ENCODE data around the gene ZFP92. TPM values are rescaled to one million over a fixed set of nuclear protein-coding genes. Genes with fewer than 3 reads are reported as not detected.

The ZFP92 gene
- total and polyA plus RNA-seq, 4 donors = 0.23 to 0.99 (median 0.81) TPM

DNA sequence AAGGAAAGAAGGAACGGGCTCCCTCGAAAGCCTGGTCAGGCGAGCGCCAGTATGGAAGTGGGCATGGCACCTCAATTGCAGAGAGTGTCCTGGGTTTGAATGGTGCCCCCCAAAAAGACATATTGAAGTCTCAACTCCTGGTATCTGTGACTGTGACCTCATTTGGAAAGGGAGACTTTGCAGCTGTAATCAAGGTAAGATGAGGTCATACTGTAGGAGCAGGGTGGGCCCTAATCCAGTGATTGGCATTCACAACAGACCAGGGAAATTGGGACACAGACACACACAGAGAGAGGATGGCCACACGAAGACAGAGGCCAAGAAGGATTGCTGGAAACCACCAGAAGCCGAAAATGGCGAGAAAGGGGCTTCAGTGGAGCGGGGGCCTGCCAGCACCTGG is 6.4 kb downstream of the ZFP92 start:
- no peaks in the 10 kb centered on the region for H3K27me3 ChIP-seq (ENCODE audit: control insufficient read depth in 1 of 2, insufficient read depth in 2 of 2, low read length in 1 of 2)
- H3K4me3 ChIP-seq (ENCODE audit: low read length in 2 of 2) = no peak overlapping the region
- no peaks in the 10 kb centered on the region for H3K9me3 ChIP-seq (ENCODE audit: control insufficient read depth, low read length)
- H3K27ac ChIP-seq (ENCODE audit: low read depth in 1 of 2, low read length in 2 of 2) = no peak overlapping the region
- H3K36me3 ChIP-seq (ENCODE audit: control insufficient read depth in 1 of 2, insufficient read depth in 2 of 2, low read length in 1 of 2) = no peaks in the 10 kb centered on the region
- DNase-seq (no peak), ATAC-seq (ENCODE audit: low FRiP score) (no peak)
- WGBS, 2 donors = 87 to 95% methylated on average over 8 of the region's 8 CpGs
- intact Hi-C loops (cut with DNase I) = no loop called here
- no peaks in the 10 kb centered on the region for H3K4me1 ChIP-seq (ENCODE audit: control insufficient read depth in 1 of 2, insufficient read depth in 2 of 2, low read length in 2 of 2)

- Histone ChIP-seq H3K36me3 (ENCODE audit: control insufficient read depth in 1 of 2, insufficient read depth in 2 of 2, low read length in 1 of 2) (no peaks in the 10 kb centered on the region), H3K27ac (ENCODE audit: low read depth in 1 of 2, low read length in 2 of 2) (no peak overlapping the region), H3K9me3 (ENCODE audit: control insufficient read depth, low read length) (no peaks in the 10 kb centered on the region), H3K4me1 (ENCODE audit: control insufficient read depth in 1 of 2, insufficient read depth in 2 of 2, low read length in 2 of 2) (no peaks in the 10 kb centered on the region), H3K4me3 (ENCODE audit: low read length in 2 of 2) (no peak overlapping the region), H3K27me3 (ENCODE audit: control insufficient read depth in 1 of 2, insufficient read depth in 2 of 2, low read length in 1 of 2) (no peaks in the 10 kb centered on the region)
- no peak for ATAC-seq (ENCODE audit: low FRiP score)
- no peak for DNase-seq
- intact Hi-C loops (cut with DNase I) = no loop called here
- 95 to 96% methylated on average over 77 to 91 of the region's 91 CpGs for WGBS, 2 donors
These were observed 9.8 kb downstream of the ZFP92 start for GRCh38 chrX:153420851-153421599.

- no peak for ATAC-seq (ENCODE audit: low FRiP score)
- intact Hi-C loops (cut with DNase I) = no loop called here
- H3K9me3 ChIP-seq (ENCODE audit: control insufficient read depth, low read length) = no peaks in the 10 kb centered on the region
These were observed 10.6 kb downstream of the ZFP92 start for GRCh38 chrX:153421856-153422255.

GRCh38 chrX:153423652-153424051 is 12.4 kb downstream of the ZFP92 start:
- no peaks in the 10 kb centered on the region for H3K9me3 ChIP-seq (ENCODE audit: control insufficient read depth, low read length)
- intact Hi-C loops (cut with DNase I) = no loop called here
- no peaks in the 10 kb centered on the region for H3K4me1 ChIP-seq (ENCODE audit: control insufficient read depth in 1 of 2, insufficient read depth in 2 of 2, low read length in 2 of 2)
- no peak overlapping the region for H3K4me3 ChIP-seq (ENCODE audit: low read length in 2 of 2)
- no peaks in the 10 kb centered on the region for H3K27me3 ChIP-seq (ENCODE audit: control insufficient read depth in 1 of 2, insufficient read depth in 2 of 2, low read length in 1 of 2)
- H3K36me3 ChIP-seq (ENCODE audit: control insufficient read depth in 1 of 2, insufficient read depth in 2 of 2, low read length in 1 of 2) = no peaks in the 10 kb centered on the region
- DNase-seq = no peak
- H3K27ac ChIP-seq (ENCODE audit: low read depth in 1 of 2, low read length in 2 of 2) = no peak overlapping the region
- 79 to 83% methylated on average over 8 of the region's 8 CpGs for WGBS, 2 donors
- no peak for ATAC-seq (ENCODE audit: low FRiP score)

More at GRCh38 chrX:153421856-153422255, 10.6 kb downstream of the ZFP92 start:
- Histone ChIP-seq H3K27me3 (ENCODE audit: control insufficient read depth in 1 of 2, insufficient read depth in 2 of 2, low read length in 1 of 2) (no peaks in the 10 kb centered on the region), H3K36me3 (ENCODE audit: control insufficient read depth in 1 of 2, insufficient read depth in 2 of 2, low read length in 1 of 2) (no peaks in the 10 kb centered on the region), H3K4me1 (ENCODE audit: control insufficient read depth in 1 of 2, insufficient read depth in 2 of 2, low read length in 2 of 2) (no peaks in the 10 kb centered on the region), H3K27ac (ENCODE audit: low read depth in 1 of 2, low read length in 2 of 2) (no peak overlapping the region), H3K4me3 (ENCODE audit: low read length in 2 of 2) (no peak overlapping the region)
- no peak for DNase-seq
- 90 to 94% methylated on average over 18 of the region's 18 CpGs for WGBS, 2 donors

DNA sequence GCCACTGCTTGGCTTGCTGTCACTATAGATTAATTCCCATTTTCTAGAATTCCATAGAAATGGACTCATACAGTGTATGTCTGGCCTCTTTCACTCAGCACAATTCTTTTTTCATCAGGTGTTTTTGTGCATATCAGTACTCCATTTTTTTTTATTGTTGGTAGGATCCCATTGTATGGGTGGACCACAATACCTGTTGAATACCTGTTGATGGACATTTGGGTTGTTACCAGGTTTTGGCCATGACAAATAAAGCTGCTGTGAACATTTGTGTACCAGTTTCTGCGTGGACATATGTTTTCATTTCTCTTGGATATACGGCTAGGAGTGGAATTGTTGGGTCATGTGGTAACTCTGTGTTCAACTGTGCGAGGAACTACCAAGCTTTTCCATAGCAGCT is 14.9 kb downstream of the ZFP92 start:
- no peaks in the 10 kb centered on the region for H3K4me1 ChIP-seq (ENCODE audit: control insufficient read depth in 1 of 2, insufficient read depth in 2 of 2, low read length in 2 of 2)
- H3K36me3 ChIP-seq (ENCODE audit: control insufficient read depth in 1 of 2, insufficient read depth in 2 of 2, low read length in 1 of 2) = no peaks in the 10 kb centered on the region
- no peak overlapping the region for H3K27ac ChIP-seq (ENCODE audit: low read depth in 1 of 2, low read length in 2 of 2)
- WGBS, 2 donors = 87 to 95% methylated on average over 3 of the region's 3 CpGs
- DNase-seq (no peak), ATAC-seq (ENCODE audit: low FRiP score) (no peak)
- no peak overlapping the region for H3K4me3 ChIP-seq (ENCODE audit: low read length in 2 of 2)
- H3K27me3 ChIP-seq (ENCODE audit: control insufficient read depth in 1 of 2, insufficient read depth in 2 of 2, low read length in 1 of 2) = no peaks in the 10 kb centered on the region
- intact Hi-C loops (cut with DNase I) = no loop called here
- peaks cover 2% of the 10 kb centered on the region for H3K9me3 ChIP-seq (ENCODE audit: control insufficient read depth, low read length)

DNA sequence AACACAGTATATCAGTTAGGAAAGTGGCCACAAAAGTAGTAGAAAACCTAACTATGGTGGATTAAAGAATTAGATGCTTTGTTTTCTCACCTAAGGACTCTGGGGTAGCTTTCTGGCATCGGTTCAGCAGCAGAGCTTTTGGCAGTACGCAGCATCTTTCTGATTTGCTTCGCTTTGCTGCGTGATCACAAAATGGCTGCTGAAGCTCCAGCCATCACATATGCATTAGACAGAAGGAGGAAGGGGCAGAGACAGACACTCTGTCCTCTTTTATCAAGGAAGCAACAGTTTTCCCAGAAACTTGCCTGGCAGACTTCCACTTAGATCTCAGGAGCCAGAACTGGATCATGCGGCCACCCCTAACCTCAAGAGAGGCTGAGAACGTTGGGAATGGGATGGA is 19.5 kb downstream of the ZFP92 start:
- intact Hi-C loops (cut with DNase I) = no loop called here
- H3K4me1 ChIP-seq (ENCODE audit: control insufficient read depth in 1 of 2, insufficient read depth in 2 of 2, low read length in 2 of 2) = no peaks in the 10 kb centered on the region
- H3K9me3 ChIP-seq (ENCODE audit: control insufficient read depth, low read length) = peaks cover 2% of the 10 kb centered on the region
- H3K4me3 ChIP-seq (ENCODE audit: low read length in 2 of 2) = no peak overlapping the region
- no peak for ATAC-seq (ENCODE audit: low FRiP score)
- no peak overlapping the region for H3K27ac ChIP-seq (ENCODE audit: low read depth in 1 of 2, low read length in 2 of 2)
- no peaks in the 10 kb centered on the region for H3K27me3 ChIP-seq (ENCODE audit: control insufficient read depth in 1 of 2, insufficient read depth in 2 of 2, low read length in 1 of 2)
- peak in 1 of 2 donors; percentile 8 for DNase-seq
- 86 to 91% methylated on average over 6 of the region's 6 CpGs for WGBS, 2 donors
- H3K36me3 ChIP-seq (ENCODE audit: control insufficient read depth in 1 of 2, insufficient read depth in 2 of 2, low read length in 1 of 2) = no peaks in the 10 kb centered on the region

DNA sequence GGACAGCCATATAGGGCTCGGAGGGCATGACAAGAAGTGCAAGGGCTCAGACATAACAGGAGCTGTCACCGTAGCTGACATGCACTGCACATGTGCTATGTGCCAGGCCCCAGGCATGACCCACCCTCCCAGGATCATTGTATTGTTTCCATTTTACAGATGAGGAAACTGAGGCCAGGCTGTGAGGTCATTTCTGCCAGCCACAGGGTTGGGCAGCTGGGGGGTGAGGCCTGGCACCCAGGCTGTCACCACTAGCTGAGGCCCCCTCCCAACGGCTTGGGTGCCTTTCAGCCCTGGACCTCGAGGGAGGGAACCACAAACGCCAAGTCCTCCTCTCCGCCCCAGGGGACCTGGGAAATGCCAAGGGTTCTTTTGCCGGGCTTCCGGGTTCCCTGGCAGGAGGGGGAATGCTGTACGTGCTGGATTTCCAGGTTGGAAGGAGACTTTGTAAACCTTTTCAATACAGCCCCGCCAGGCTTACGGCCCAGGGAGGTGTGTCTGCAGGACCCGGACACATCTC is 21.9 kb downstream of the ZFP92 start:
- 66 to 78% methylated on average over 12 of the region's 12 CpGs for WGBS, 2 donors
- ATAC-seq (ENCODE audit: low FRiP score) (no peak), DNase-seq (peak in 1 of 2 donors; percentile 54)
- Histone ChIP-seq H3K27ac (ENCODE audit: low read depth in 1 of 2, low read length in 2 of 2) (no peak overlapping the region), H3K36me3 (ENCODE audit: control insufficient read depth in 1 of 2, insufficient read depth in 2 of 2, low read length in 1 of 2) (no peaks in the 10 kb centered on the region), H3K27me3 (ENCODE audit: control insufficient read depth in 1 of 2, insufficient read depth in 2 of 2, low read length in 1 of 2) (no peaks in the 10 kb centered on the region), H3K4me3 (ENCODE audit: low read length in 2 of 2) (no peak overlapping the region), H3K9me3 (ENCODE audit: control insufficient read depth, low read length) (peaks cover 2% of the 10 kb centered on the region), H3K4me1 (ENCODE audit: control insufficient read depth in 1 of 2, insufficient read depth in 2 of 2, low read length in 2 of 2) (no peaks in the 10 kb centered on the region)
- intact Hi-C loops (cut with DNase I) = no loop called here

DNA sequence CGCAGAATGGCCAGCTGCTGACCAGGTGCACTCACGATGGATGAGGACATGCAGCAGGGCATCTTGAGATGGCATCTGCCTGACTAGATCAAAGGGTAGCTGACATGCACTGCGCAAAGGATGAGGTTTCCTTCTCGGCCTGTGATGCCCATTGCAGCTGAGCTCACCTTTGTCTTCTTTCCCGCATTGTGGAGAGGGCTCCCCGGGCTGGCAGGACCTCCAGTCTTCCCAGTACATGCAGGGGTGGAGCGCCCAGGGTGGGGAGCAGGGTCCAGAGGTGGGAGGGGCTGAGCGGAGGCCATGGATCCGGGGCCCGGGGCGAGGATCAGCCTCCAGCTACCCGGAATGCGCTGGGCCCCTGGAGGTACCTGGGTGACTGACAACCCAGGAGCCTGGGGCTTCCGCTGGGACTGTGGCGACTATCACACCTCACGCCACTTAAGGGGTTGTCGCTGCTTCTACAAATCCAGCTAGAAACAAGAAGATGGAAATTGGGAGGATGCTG is 22.6 kb downstream of the ZFP92 start:
- Histone ChIP-seq H3K4me1 (ENCODE audit: control insufficient read depth in 1 of 2, insufficient read depth in 2 of 2, low read length in 2 of 2) (no peaks in the 10 kb centered on the region), H3K27me3 (ENCODE audit: control insufficient read depth in 1 of 2, insufficient read depth in 2 of 2, low read length in 1 of 2) (no peaks in the 10 kb centered on the region), H3K36me3 (ENCODE audit: control insufficient read depth in 1 of 2, insufficient read depth in 2 of 2, low read length in 1 of 2) (no peaks in the 10 kb centered on the region), H3K9me3 (ENCODE audit: control insufficient read depth, low read length) (peaks cover 2% of the 10 kb centered on the region), H3K27ac (ENCODE audit: low read depth in 1 of 2, low read length in 2 of 2) (no peak overlapping the region), H3K4me3 (ENCODE audit: low read length in 2 of 2) (no peak overlapping the region)
- no peak for ATAC-seq (ENCODE audit: low FRiP score)
- WGBS, 2 donors = 91 to 93% methylated on average over 17 of the region's 17 CpGs
- peak in 1 of 2 donors; percentile 62 for DNase-seq
- intact Hi-C loops (cut with DNase I) = no loop called here

GRCh38 chrX:153434801-153435200 is 23.5 kb downstream of the ZFP92 start:
- H3K36me3 ChIP-seq (ENCODE audit: control insufficient read depth in 1 of 2, insufficient read depth in 2 of 2, low read length in 1 of 2) = no peaks in the 10 kb centered on the region
- 66 to 79% methylated on average over 8 of the region's 8 CpGs for WGBS, 2 donors
- H3K27me3 ChIP-seq (ENCODE audit: control insufficient read depth in 1 of 2, insufficient read depth in 2 of 2, low read length in 1 of 2) = no peaks in the 10 kb centered on the region
- H3K27ac ChIP-seq (ENCODE audit: low read depth in 1 of 2, low read length in 2 of 2) = no peak overlapping the region
- peaks cover 2% of the 10 kb centered on the region for H3K9me3 ChIP-seq (ENCODE audit: control insufficient read depth, low read length)
- no peaks in the 10 kb centered on the region for H3K4me1 ChIP-seq (ENCODE audit: control insufficient read depth in 1 of 2, insufficient read depth in 2 of 2, low read length in 2 of 2)
- intact Hi-C loops (cut with DNase I) = no loop called here
- DNase-seq (peak in 1 of 2 donors; percentile 43), ATAC-seq (ENCODE audit: low FRiP score) (no peak)
- H3K4me3 ChIP-seq (ENCODE audit: low read length in 2 of 2) = no peak overlapping the region
